NCI-H1048 (cell line): ENCODE data around the gene PSD4.
A peak's percentile ranks its signal among the peaks of the same experiment; 100 is the strongest.

Source experiments
- DNase-seq: peaks from one replicate; lab custom pipeline; 2025; lab: John Stamatoyannopoulos, UW

PSD4 gene

DNA sequence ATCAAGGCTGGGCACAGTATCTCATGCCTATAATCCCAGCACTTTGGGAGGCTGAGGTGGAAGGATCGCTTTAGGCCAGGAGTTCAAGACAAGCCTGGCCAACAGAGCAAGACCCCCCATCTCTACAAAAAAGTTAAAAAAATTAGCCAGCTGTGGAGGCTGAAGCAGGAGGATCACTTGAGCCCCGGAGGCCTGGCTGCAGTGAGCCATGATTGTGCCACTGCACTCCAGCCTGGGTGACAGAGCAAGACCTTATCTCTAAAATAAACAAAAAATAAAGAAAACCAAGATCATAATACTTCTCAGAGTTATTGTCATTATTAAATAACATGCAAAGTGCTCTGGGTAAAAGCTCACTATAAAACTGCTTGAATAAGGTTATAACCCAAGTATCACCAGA, 31.5 kb upstream of the PSD4 start:
- no peak for DNase-seq

GRCh38 chr2:113144259-113144658, 29.5 kb upstream of the PSD4 start:
- no peak for DNase-seq

DNA sequence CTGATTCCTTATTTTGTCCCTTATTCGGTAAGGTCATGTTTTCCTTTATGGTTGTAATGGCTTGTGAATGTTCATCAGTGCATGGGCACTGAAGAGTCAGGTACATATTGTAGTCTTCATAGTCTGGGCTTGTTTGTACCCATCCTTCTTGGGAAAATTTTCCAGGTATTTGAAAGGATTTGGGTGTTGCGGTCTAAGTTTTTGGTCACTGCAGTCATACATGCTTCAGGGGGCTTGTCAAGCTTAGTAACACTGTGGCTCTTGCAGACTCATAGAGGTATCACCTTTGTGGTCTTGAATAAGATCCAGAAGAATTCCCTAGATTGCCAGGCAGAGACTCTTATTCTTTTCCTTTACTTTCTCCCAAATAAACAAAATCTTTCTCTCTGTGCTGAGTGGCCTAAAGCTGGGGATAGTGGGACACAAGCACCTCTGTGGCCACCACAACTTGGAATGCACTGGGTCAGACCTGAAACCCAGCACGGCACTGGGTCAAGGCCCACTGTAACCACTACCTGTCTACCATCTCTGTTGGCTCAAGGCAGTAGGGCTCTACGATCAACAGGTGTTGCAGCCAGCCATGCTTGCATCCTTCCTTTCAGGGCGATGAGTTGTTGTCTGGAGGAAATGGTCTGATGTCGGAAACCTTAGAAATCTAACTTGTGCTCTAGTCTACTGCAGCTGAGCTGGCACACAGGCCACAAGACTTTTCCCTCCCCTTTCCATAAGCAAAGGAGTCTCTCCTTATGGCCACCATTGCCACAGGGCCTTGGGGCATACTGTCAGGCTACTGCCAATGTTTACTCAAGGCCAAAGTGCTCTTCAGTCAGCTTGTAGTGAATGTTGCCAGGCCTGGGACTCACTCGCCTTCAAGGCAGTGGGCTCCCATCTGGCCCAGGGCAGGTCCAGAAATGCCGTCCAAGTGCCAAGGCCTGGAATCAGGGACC, 24.9 kb upstream of the PSD4 start:
- DNase-seq = no peak

DNA sequence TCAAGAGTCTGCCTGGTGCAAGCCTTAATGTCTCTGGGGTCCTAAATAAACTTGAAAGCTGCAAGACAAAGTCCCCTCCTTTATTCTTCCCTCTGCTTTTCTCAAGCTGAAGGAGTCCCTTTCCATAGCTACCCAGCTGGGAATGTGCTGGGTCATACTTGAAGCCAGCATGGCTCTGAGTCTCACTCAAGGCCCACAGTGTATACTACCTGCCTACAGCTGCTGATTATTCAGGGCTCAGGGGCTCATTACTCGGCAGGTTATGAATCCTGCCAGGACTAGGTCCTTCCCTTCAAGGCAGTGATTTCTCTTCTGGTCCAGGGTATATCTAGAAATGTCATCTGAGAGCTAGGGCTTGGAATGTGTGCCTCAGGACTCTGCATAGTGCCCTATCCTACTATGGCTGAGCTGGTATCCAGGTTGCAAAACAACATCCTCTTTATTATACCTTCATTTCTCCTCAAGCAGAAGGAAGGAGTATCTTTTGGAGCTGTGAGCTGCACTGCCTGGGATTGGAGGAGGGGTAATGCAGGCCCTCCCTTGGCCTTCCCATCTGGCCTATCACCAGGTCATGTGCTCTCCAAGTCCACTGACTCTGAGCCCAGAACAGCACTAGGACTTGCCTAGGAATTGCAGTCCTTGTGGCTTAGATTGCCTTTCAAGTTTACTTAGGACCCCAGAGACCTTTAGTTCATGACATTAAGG, 24.1 kb upstream of the PSD4 start:
- no peak for DNase-seq

GRCh38 chr2:113150258-113150601, 23.5 kb upstream of the PSD4 start:
- DNase-seq = no peak

GRCh38 chr2:113155331-113155730, 18.4 kb upstream of the PSD4 start:
- DNase-seq = no peak

GRCh38 chr2:113156278-113157117, 17.3 kb upstream of the PSD4 start:
- DNase-seq = no peak

DNA sequence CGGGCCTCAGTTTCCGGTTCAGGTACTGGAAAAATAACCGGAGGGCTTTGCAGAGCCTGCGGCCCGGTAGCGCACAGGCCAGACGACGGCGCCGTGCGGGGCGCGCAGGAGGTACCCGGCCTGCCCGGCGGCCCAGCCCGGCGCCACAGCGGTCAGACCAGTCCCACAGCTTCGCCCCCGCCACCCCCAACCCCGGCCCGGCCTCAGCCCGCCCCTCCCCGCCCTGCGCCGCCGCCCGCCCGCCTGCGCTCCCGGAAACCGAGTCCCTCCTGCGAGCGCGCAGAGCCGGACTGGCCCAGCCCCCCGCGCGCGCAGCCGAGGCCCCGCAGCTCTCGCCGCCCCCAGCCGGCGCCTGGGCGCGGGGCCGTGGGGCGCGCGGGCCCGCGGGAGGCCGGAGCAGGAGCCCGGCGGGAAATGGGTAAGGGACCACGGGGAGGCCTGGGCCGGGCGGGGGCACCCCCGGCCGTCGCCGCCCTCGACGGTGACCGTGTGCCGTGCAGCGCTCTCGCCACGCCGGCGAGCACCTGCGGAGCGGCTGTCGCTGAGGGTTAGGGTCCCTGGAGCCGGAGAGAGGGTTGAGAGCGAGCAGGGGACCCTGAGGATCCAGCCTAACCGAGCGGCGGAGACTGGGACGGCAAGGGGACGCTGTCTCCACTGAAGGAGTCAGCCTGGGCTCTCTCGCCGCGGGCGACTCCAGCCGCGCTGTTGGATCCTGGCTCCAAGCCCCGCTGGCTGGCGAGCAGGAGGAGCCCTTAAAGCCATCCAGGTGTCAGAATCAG, 16.5 kb upstream of the PSD4 start:
- peak; percentile 14 for DNase-seq

DNA sequence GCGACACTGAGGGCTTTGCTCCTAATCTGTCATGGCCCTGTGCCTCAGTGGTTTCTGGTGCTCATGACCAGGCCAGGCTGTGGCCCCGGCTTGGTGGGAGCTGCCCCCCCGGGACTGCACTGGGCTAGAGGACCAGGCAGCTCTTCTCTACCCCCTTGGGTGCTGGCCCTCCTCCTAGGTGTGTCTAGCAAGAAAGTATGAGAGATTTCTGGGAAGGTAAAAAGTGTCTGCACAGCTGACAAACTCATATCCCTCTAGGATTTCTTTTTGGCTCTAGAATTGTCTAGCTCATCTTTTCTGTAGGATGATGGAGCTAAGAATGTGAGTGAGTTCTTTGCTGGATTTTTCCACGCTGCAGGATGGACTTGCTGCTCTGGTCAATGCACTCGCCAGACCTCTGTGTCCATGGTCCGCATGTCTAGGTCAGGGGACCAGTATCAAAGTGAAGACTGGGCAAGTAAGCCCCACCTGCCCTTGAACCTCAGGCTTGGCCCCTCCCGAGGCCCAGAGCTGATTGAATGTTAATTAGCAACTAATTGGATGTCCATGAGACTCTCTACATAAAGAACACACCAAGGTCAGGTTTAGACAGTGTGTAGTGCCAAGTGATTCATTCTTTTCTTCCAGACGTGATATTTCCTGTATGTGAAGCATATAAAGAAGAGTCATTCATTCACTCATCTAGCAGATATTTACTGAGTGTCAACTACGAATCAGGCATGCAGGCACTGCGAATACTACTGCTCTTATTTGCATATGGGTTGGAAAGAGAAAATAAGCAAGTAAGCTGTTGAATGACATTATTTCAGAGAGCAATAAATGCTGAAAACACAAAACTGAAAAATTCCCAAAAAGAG, 15.6 kb upstream of the PSD4 start:
- DNase-seq = no peak

DNA sequence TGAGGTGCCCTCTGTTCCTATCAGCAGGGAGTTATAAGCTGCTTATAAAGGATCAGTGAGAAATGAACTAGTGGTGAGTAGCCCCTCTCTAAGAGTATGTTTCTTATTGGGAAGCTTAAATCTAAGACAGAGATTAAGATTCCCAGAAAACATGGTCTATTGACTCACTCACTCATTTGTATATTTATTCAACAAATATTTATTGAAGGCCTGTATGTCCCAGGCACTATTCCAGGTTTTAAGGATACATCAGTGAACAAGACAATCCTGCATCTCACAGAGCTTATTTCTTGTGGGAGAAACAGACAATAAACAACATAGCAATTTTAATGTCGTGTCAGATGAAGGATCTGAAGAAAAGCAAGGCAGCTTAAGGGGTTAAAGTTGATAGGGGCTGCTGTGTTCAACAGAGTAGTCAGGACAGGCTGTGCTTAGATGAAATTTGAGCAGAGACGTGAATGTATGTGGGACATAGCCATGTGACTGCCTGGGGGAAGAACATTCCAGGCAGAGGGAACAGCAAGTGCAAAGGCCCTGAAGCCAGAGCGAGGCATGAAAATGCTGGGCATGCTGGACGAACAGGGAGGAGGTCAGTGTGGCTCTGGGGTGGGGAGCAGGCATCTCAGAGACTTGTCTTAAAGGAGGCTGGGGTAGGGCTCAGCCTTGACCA, 14.8 kb upstream of the PSD4 start:
- no peak for DNase-seq

DNA sequence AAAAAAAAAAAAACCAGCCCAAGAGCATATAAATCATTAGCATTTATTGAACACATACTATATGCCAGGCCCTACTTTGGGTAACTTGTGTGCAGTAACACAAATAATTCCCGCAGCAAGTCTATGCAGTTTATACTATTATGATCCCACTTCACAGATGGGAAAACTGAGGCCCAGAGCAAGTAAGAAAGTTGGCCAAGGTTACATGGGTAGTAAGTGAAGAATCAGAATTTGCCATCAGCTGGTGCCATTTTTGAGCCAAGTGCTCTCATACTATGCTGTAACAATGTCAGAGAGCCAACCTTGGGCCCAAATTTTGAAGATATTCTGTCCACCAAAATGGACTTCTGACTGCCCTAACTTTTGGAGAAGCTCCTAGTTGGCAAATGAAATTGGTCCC, 13.5 kb upstream of the PSD4 start:
- DNase-seq = no peak

DNA sequence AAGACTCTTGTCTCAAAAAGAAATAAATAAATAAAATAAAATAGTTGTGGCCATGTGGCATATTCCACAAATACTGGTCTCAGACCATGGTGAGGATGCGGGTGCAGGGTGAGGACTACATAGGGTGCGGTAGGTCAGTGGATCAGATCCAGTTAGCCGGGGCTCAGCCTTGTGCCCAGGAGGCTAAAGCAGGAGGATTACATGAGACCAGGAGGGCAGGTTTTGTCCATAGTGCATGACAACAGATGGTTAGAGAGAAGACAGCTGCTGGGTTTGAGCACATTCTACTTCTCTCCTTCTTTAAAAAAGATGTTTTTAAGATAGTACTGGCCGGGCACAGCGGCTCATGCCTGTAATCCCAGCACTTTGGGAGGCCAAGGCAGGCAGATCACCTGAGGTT, 12.8 kb upstream of the PSD4 start:
- DNase-seq = no peak

- no peak for DNase-seq
Measured at GRCh38 chr2:113162173-113162572, 11.6 kb upstream of the PSD4 start.

DNA sequence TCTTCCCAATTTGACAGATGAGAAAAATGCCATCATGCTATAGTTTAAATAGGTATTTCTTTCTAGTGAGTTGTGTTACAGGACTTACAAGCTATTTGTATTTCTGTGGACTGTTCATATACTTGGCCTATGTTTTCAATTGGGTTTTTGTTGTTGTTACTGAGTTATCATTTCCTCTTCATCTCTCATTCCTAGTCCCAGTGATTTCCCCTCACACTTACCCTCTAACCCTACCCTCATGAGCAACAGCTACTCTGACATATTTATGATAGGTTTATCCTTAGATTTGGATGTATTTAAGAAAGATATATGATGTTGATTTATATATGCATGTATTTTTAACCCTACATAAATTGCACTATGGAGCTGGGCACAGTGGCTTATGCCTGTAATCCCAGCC, 10.9 kb upstream of the PSD4 start:
- DNase-seq = no peak

- no peak for DNase-seq
Measured at GRCh38 chr2:113164215-113164929, 9.4 kb upstream of the PSD4 start.

DNA sequence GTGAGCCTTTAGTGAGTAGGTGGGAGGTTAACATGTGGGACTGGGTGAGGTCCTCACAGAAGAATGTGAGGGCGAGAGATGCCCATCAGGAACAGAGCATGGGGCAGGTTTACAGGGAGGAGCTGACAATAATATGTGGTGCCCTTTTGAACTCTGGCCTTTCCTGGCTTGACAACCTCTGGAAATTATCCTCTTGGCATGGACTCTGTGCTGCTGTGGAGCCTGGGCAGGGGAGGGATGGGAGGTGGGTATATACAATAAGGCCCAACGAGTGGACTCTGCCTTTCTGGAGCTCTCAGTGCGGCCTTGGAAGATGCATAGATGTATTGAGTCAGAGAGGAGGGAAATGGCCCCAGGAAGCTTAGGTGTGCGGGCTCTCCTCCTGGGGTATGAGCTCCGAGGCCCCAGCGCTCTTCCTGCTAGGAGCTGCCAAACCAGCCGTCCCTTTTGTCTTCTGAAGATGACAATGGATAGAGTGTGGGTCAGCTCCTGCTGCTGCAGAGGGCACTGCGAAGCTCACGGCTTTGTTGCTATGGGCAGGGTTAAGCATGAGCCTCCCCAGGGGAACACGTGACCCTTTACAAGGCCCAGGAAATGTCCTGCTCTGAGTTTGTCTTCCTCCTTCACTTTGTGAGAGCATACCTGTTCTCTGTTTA, 8.7 kb upstream of the PSD4 start:
- no peak for DNase-seq

DNA sequence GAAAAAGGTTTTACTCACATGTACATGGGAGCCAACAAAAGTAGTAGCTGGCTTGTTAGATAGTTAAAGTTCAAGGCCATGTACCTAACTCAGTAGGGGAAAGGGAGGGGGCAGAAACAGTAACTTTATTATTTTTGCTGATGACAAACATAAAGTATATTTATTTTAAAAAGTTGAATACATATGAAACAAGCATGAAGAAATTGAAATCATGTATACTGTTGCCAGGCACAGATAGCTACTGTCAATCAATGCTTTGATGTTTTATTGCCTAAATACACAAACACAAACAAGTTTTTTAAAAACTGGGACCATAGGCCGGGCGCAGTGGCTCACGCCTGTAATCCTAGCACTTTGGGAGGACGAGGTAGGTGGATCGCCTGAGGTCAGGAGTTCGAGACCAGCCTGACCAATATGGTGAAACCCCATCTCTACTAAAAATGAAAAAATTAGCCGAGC, 7.6 kb upstream of the PSD4 start:
- DNase-seq = no peak

DNA sequence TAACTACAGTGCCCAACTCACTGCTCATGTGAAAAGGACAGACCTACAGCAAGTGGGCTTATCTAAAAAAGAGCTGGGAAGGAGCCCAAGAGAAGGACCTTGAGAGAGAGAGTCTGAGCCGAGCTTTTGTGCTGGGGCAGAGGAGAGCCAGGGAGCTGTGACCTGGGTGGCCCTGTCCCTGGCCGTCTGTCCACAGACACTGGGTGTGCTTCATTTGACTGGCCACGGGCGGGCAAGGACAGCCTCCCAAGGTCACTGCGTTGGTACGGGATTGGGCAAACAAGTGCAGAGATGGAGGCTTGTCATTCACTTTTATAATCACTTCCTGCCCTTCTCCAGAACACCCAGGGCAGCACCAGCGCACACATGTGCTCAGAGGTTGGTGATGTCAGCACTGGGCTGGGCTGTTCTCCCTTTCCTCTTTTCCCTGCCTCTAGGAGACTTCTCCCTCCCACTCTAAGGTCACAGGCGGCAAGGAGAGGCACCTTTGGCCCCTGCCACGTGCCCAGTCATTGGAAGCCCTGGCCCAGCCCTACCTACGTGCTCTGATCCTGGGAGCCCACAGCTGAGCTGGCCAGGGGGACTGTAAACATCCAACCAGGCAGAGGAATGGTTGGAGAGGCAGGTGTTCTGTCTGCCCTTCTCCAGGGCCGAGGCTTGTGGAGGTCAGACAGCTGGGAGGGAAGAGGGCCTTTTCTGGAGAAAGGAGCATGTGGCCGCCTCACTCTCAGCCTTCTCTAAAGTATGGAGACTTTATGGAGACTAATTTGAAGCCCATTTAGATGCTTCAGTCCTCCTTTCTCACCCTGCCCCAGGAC, 6.4 kb upstream of the PSD4 start:
- DNase-seq = no peak
